HG03280 (cell line): Measurements from ENCODE around the gene GDI2.
"Not testable (repeated sequence)": the region's sequence is repeated elsewhere in the genome, so short reads cannot be mapped to it uniquely, and the experiment has no call there.

Experiments used
- ATAC-seq: cut with Tn5 transposase; IDR thresholded peaks from one replicate; pipeline ENCODE4 v1.9.1; 2021; ENCODE audit warnings: mild to moderate bottlenecking, moderate library complexity; ENCODE audit not compliant: unreplicated experiment

GDI2 gene

DNA sequence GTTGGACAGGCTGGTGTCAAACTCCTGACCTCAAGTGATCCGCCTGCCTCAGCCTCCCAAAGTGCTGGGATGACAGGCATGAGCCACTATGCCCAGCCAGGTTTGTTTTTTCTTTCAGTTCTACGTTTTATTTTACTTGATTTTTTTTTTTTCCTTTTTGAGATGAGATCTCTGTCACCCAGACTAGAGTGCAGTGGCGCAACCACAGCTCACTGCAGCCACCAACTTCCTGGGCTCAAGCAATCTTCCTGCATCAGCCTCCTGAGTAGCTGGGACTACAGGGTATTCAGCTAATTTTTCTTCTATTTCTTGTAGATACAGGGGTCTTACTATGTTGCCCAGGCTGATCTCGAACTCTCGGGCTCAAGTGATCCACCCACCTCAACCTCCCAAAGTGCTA, 24.3 kb downstream of the GDI2 start:
- ATAC-seq, result no peak

DNA sequence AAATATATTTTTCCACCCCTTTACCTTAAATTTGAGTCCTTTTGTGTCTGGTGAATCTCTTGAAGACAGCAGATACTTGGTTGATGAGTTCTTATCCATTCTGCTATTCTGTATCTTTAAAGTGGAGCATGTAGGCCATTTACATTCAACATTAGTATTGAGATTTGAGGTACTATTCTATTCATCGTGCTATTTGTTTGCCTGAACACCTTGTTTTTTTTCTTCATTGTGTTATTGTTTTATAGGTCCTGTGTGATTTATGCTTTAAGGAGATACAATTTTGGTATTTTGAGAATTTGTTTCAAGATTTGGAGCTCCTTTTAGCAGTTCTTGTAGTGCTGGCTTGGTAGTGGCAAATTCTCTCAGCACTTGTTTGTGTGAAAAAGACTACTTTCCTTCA, 29.9 kb downstream of the GDI2 start:
- ATAC-seq, result no peak

DNA sequence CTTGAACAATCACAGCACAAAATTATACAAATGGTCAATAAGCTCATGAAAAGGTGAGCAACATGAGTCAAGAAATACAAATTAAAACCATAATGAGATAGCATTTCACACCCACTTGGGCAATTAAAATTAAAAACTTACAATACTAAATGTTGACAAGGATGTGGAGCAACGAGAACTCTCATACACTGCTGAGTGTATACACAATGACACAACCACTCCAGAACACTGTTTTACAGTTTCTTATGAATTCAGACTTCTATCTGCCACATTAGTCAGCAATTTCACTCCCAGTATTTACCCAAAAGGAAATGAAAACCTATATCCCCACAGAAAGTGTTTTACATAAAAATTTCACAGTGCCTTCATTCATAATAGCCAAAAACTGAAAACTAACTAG, 31.1 kb downstream of the GDI2 start:
- ATAC-seq, result no peak

DNA sequence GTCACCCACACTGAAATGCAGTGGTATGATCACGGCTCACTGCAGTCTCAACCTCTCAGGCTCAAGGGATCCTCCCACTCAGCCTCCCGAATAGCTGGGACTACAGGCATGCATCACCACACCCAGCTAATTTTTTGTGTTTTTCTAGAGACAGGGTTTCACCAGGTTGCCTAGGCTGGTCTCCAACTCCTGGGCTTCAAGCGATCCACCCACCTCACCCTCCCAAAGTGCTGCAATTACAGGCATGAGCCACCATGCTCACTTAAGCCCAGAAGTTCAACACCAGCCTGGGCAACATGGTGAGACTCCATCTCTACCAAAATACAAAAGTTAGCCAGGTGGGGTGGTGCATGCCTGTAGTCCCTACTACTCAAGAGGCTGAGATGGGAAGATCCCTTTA, 33.5 kb downstream of the GDI2 start:
- ATAC-seq, result no peak

DNA sequence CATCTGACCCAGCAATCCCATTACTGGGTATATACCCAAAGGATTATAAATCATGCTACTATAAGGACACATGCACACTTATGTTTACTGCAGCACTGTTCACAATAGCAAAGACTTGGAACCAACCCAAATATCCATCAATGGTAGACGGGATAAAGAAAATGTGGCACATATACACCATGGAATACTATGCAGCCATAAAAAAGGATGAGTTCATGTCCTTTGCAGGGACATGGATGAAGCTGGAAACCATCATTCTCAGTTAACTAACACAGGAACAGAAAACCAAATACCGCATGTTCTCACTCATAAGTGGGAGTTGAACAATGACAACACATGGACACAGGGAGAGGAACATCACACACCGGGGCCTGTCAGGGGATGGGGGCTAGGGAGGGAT, 35.5 kb downstream of the GDI2 start:
- ATAC-seq, result not testable (repeated sequence)

DNA sequence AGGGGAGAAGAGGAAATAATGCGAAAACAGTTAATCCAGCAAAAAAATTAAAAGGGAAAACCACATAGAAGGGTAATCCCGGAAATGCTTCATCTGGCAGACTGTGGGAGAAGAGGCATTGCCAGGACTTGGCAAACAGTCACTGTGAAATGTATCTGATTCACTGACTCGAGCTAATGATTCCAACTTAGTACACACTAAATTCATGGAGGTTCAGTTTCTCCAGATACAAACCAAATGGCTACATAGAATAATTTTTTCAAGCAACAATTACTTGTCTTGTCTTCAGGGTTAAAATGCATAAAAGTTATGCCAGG, 36.4 kb downstream of the GDI2 start:
- no peak for ATAC-seq

DNA sequence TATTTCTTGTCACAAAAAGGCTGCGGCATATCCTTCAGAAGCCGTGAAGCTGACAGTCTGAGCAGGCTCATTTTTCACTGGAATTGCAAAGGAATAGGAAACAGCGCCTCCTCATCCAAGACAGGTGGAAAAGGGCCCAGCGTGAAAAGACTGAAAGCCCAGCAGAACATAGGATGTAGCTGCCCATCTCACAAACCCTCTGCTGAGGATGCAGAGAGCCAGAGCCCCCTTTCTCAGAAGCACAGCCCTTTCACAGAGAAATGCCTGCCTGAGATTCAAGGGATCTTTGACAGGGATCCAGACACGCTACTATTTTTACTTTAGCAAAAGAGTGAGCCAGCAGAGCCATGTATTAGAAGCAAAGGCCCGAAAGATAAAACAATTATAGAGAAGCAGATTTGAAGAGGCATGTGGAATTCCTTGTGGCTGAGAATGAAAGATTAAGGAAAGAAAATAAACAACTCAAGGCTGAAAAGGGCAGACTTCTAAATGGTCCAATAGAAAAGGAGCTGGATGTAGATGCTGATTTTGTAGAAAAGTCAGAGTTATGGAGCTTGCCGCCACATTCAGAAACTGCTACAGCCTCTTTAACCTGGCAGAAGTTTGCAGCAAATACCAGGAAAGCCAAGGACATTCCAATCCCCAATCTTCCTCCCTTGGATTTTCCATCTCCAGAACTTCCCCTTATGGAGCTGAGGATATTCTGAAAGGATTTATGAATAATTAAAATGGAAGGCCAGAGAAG, 36.9 kb downstream of the GDI2 start:
- ATAC-seq, result no peak

DNA sequence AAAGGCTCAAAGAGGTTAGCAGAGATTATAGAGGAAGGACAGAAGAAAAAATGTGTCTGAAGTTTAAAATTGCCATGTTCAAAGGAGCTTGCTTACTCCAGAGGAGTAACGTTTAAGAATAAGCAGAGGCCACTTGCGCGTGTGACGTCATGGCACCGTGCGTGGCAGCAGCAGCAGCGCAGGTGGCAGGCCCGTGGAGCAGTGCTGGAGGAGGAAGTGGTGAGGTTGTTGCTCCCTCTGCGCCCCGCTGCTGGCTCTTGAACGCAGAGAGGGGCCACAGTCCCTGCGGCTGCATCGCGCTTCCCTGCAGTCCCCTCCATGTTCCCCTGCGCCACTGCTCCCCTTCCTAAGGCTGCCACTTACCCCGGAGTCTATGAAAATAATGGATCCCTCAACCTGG, 37.5 kb downstream of the GDI2 start:
- ATAC-seq, result no peak

DNA sequence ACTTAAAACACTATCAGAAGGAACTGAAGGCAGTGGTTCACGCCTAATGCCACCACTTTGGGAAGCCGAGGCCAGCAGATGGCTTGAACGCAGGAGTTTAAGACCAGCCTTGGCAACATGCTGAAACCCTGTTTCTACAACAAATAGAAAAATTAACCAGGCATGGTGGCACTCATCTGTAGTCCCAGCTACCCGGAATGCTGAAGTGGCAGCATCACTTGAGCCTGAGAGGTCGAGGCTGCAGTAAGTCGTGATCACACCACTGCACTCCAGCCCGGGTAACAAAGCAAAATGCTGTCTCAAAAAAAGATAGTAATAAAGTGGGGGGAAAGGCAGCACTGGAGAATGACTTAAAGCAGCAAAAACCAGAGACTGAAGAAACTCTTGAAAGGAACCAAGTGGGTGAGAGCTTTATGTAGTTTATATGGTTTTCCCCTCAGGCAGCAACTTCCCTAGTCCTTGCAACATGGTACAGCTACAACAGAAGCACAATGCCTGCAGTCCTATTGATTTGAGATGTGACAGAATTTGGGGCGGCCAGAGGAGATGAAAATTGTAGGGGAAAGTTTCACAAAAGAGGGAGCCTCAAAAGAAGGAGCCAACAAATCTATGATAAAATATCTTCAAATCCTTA, 38.1 kb downstream of the GDI2 start:
- no peak for ATAC-seq

DNA sequence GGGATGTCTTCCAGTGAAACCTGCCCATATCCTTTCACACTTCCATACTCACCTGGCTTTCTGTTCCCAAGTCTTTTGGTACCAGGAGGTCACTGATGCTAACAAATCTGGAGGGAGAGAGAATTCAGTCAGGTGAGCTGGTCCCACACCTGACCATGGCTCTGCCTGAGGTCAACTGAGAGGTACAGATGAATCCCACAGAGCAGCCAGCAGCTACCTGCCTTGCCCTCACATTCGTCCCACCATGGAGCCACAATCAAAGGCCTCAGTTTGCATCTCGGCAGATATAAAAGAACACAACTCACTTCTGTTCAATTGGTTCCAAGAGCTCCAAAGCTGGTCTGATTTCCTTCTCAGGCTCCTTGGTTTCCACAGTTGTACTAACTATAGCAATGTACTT, 47.0 kb downstream of the GDI2 start:
- no peak for ATAC-seq

DNA sequence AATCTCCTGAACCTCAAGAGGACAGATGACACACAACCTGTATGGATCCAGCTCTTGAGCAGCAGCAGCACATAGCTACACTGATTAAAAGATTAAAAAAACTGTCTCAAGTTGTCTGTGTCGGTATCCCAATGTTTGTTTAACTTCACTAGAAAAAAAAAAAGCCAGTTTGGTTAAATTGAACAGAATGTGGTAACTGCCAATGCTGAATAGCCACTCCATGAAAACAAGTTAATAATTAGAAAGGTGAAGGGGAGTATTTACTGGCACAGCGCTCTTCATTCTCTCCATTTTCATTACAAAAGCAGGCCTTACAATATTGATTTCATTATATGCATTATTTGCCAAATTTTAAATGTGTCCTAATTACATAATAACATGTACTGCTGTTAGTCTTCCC, 47.6 kb downstream of the GDI2 start:
- ATAC-seq, result no peak

DNA sequence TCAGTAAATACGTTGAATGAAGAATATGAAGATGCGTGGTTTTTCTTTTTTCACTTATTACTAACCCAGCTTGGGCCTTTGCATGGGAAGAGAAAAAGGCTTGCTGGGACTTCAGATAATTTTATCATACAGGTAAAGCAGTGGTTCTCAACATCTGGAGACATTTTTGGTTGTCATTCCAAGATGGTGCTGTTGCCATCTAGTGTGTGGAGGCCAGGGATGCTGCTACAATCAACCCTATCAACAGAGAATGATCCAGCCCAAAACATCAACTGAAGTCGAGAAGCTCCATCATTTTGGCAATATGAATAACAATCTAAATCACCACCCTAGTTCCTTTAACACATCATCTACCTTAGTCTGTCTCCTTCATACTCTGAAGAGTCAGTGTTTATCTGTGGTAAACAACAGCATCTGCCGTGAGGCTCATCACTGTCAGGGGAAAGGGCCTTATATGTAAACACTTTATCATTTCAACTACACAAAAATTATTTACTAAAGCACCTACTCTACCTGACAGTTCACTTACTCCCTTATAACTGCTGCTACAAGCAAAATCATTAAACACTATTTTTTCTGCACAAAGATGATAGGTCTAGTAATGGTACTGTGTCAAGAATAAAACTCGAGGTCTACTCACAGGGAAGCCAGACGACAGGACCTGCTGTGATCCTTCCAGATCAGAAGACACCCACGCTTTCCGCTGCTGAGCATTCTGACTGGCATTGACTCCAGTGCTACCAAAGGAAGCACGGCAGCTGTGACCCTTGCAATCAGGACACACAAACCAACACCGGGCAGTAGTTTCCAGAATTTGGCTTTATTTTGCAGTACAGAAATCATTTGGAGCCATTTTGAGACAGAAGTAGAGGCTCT, 48.6 kb downstream of the GDI2 start:
- no peak for ATAC-seq

DNA sequence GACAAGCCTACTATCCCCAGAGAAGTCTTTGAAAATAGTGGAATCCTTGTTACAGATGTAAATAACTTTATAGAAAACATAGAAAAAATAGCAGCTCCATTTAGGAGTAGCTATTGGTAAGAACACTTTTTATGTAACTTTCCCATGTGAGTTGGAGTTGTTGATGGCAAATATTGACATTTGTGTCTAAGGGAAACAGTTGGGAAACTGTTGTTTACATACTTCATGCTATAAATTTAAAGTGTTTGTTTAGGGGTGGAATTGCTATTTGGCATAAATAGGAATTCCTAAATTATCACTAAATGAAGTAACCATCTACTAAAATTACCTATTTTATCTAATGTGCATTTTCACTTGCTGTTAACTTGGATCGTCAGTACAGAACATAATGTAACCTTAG, 50.7 kb downstream of the GDI2 start:
- ATAC-seq, result no peak

DNA sequence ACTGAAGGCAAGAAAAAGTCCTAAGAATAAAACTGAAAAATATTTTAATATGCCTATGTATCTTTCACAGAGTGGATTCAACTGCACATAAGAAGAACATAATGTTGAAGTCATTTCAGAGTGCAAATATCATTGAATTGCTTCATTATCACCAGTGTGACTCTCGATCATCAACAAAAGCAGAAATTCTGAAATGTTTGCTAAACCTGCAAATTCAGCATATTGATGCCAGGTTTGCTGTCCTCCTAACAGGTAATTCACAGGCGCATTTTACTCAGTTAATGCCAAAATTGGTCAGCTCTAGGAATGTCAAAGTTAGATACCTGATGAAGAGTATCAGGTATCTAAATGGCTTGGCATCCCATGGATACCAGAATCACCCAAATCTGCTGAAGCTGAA, 52.0 kb downstream of the GDI2 start:
- no peak for ATAC-seq

DNA sequence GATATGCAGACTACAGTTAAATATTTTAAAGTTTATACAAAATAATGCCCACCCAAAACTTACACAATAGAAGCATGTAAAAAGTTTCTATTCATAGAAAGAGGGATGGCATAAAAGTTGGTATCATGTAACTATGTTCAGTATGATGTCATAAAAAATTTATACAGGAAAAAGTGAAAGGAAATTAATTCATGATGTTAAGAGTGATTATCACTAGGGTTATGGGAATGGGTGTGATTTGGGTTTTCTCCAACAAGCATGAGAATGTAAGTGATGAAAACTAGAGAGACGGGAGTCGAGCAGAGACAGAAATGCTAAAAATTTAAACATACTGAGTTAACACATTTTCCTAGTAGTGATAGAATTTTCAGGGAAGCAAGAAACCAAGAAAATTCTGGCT, 52.7 kb downstream of the GDI2 start:
- ATAC-seq, result no peak

DNA sequence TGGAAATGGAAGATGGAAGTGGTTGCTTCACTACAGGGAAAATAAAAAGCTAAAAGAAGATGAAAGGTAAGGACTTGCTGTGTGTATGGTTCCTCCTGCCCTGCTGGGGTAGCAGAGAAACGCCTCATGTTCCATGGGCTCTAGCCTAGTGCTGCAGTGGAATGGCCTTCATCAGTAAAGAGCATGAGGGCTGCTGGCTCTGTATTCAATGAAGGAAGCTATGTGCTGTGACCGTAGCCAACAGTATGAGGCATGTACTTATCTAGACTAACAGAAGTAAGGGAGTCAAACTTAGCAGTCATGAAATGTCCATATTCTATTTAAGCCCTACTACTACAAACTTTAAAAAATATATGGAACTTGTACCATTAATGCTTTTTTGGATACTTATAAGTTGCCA, 54.3 kb downstream of the GDI2 start:
- no peak for ATAC-seq

DNA sequence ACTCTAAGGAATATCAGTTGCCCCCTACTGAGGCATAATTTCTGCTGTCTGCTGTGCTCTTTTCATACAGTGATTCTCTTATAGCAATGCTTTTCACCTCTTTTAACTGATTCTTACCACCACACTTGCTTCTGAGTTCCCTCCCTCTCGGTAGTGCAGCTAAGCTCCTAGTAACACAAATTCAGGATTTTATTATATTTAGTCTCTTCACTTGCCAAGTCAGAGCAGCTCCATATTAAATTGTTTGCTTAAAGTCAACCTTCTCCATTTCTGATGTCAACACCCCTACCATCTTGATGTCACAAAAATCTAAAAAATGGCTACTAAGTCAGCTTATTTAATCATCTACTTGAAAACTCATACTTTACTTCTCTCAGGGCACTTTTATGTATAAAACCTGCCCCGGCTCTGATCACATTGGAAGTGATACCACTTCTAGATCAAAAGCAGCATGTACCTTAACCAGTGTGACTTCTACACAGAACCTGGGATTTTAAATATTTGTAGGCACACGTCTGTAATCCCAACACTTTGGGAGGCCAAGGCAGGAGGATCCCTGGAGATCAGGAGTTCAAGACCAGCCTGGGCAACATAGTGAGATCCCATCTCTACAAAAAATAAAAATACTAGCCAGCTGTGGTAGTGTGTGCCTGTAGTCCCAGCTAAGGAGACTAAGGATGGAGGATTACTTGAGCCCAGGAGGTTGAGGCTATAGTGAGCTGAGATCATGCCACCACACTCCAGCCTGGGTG, 55.3 kb downstream of the GDI2 start:
- no peak for ATAC-seq

DNA sequence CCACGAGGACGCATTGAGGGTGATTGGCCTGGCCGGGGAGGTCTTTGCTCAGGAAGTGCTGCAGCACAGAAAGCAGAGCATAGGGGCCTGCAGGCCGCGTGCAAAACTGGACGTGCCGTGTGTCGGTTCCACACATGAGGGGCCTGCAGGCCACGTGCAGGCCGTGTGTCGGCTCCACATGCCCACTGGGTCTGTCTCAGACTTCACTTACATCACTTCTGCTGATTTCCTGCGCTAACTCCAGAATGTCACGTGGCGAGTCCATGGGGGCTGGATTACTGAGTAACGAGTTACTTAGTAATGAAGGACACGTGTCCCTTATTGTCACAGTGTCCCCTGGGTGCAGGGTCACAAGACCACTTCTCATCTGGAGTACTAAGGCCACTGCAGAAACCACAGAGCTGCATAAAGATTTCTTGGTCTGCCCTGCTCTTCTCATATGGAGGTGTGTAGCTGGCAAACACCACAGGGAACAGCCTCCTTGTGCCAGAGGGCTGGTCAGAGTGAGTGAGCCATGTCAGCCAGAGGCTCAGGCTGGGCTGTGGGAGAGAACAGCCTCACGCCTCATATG, 60.8 kb downstream of the GDI2 start:
- ATAC-seq, result no peak

DNA sequence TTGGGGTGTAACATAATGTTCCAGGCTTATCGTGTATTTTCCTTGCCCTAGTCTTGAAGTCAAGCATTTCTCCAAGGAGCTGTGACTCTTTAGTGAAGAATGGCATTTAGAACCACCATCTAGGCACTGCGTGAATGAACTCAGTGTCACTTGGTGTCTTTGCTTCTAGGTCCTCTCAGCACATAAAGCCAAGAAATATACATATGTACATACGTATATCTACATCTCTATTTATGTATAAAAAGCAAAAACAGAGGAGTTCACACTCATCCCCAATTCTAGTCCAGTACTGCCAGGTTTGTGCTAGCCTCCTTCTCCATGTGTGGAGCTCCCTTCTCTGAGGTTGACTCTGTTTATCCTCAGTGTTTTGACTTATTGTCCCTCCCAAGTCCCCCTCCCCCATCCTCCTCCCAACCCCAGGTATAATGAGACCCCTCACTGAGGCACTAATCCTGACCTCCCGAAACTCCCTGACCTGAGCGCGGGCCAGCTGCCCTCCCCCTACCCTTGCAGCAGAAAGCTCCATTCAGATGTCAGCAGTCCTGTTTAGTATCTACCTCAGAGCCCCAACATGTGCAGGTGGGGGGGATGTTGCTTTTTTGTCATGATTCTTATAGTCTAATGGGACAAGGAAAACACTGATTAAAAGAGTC, 61.5 kb downstream of the GDI2 start:
- no peak for ATAC-seq

DNA sequence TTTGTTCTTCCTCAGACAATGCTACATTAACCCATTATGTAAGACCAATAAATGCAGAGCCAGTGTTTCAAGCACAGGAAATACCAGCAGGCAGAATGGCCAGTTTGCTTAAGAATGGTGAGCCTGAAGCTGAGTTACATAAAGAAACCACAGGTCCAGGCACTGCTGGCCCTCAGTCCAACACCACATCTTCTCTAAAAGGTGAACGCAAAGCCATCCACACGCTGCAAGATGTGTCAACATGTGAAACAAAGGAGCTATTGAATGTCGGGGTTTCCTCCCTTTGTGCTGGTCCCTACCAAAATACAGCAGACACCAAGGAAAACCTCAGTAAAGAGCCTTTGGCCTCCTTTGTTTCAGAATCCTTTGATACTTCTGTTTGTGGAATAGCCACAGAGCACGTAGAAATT, 64.8 kb downstream of the GDI2 start:
- ATAC-seq, result no peak

DNA sequence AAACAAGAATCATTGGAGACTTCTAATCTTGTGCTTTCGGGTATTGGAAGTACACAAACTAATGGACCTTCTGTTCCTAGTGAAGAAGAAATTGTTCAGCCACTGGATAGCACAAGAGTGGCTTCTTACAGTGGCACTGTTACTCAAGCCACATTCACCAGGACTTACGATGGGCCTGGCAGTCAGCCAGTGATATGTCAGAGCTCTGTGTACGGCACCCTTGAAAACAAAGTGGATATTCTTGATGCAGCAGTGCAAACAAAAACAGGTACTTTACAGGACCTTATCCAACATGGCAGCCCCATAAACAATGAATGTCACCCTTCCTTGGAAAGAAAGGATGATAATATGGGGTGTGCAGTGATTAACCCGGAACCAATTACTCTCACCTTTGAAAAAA, 67.0 kb downstream of the GDI2 start:
- ATAC-seq, result no peak
